ENCODE measurements around the gene PLCH1. TPM values are rescaled to one million over a fixed set of nuclear protein-coding genes. Genes with fewer than 3 reads are reported as not detected.

PLCH1 gene
- total and polyA plus RNA-seq, 9 of the 15 experiments (the other 6 are each of a cell fraction or from before 2014, with no cell fraction given): 0.17 to 0.62 (median 0.40) TPM

GRCh38 chr3:155664925-155665695 lies 79.8 kb downstream of the PLCH1 start:
- 5% methylated on average over 4 of the region's 4 CpGs for WGBS (ENCODE audit: insufficient coverage, low coverage, missing lambda C conversion rate)
- POLR2A ChIA-PET: interaction anchor here (1.0 kb wide), 1 partner anchor 8 kb away, joined by 3 read pairs; no protein-coding TSS in a partner anchor

More at GRCh38 chr3:155664925-155665695, 79.8 kb downstream of the PLCH1 start:
- no peak overlapping the region for H3K4me3 ChIP-seq
- BruUV-seq (replicated peaks): no TSS peak
- ATAC-seq (peak; percentile 74), DNase-seq (ENCODE audit: extremely low read depth in 1 of 4, low spot score in 3 of 4) (peak in 1 of 4 experiments; percentile 24), FAIRE-seq (peak; percentile 63)
- in situ Hi-C loops (cut with MboI) (no loop called here), intact Hi-C loops (cut with micrococcal nuclease) (no loop called here)
- H3K4me1 ChIP-seq (replicated peaks in 1 of 2; ENCODE audit: control insufficient read depth in 2 of 2, insufficient read depth in 2 of 2, low read length in 2 of 2): peaks cover 0 to 2% of the 10 kb centered on the region in 2 experiments; a peak in 1 of 5 replicates
- peak overlapping the region; percentile 70 for H2AFZ ChIP-seq (ENCODE audit: low read depth, low read length)
- no peaks in the 10 kb centered on the region for H3K79me2 ChIP-seq (ENCODE audit: control insufficient read depth, insufficient read depth, low read length)
- H3K27ac ChIP-seq (ENCODE audit: extremely low read depth, low read depth, low read length): no peak overlapping the region
- peaks cover 0 to 2% of the 10 kb centered on the region in 2 experiments; a peak in 1 of 5 replicates for H3K27me3 ChIP-seq (ENCODE audit: control insufficient read depth in 2 of 2, insufficient read depth in 2 of 2, low read length in 2 of 2)
- H3K4me2 ChIP-seq (ENCODE audit: insufficient read depth, low read length): peak overlapping the region; percentile 36; the same call in 1 of the 2 replicates
- no peak overlapping the region for H3K9ac ChIP-seq (ENCODE audit: insufficient read depth in 1 of 2, low read depth in 2 of 2, low read length in 2 of 2)
- CTCF ChIA-PET (ENCODE audit: low intra/inter-chr PET ratio): no interaction called here
- H4K20me1 ChIP-seq (replicated peaks; ENCODE audit: control insufficient read depth, insufficient read depth, low read length): no peaks in the 10 kb centered on the region
- H3K36me3 ChIP-seq (ENCODE audit: control insufficient read depth, insufficient read depth, low read length): no peaks in the 10 kb centered on the region
- no peaks in the 10 kb centered on the region for H3K9me1 ChIP-seq (ENCODE audit: control insufficient read depth, insufficient read depth, low read length)
- H3K9me3 ChIP-seq (replicated peaks; ENCODE audit: control insufficient read depth, insufficient read depth, low read depth, low read length): no peaks in the 10 kb centered on the region
- TF ChIP-seq ZKSCAN1 (IDR thresholded peaks at IDR 0.05; ENCODE audit: low read depth, low read length) (no peak), ZNF384 (IDR thresholded peaks at IDR 0.05; ENCODE audit: low read depth, low read length) (peak; percentile 40; the same call in 1 of the 2 replicates), ELF1 (tag; IDR thresholded peaks at IDR 0.05) (peak; percentile 42; the same call in 1 of the 2 replicates), FOSL1 (tag; conservative IDR thresholded peaks at IDR 0.05) (peak; percentile 55; the same call in 1 of the 2 replicates), U2AF1 (optimal IDR thresholded peaks at IDR 0.05; ENCODE audit: low read depth, low read length) (no peak), JUND (IDR thresholded peaks at IDR 0.05; ENCODE audit: borderline replicate concordance, low read depth, low read length) (peak; percentile 18; the same call in 1 of the 2 replicates), JUND (tag; IDR thresholded peaks at IDR 0.05; ENCODE audit: borderline replicate concordance, low read depth, low read length) (peak; percentile 56; the same call in 1 of the 3 replicates), NFIC (IDR thresholded peaks at IDR 0.05) (0 out of 2 replicates have a peak, but pooled peaks have one; percentile 14), HCFC1 (IDR thresholded peaks at IDR 0.05; ENCODE audit: low read depth, low read length) (0 out of 2 replicates have a peak, but pooled peaks have one; percentile 19), USF2 (CRISPR knock-in tag; IDR thresholded peaks at IDR 0.05) (peak; percentile 55)

Measured in K562 (cell line).